Measurements from ENCODE around the gene CEP55.

- TF ChIP-seq, protein P1, sequence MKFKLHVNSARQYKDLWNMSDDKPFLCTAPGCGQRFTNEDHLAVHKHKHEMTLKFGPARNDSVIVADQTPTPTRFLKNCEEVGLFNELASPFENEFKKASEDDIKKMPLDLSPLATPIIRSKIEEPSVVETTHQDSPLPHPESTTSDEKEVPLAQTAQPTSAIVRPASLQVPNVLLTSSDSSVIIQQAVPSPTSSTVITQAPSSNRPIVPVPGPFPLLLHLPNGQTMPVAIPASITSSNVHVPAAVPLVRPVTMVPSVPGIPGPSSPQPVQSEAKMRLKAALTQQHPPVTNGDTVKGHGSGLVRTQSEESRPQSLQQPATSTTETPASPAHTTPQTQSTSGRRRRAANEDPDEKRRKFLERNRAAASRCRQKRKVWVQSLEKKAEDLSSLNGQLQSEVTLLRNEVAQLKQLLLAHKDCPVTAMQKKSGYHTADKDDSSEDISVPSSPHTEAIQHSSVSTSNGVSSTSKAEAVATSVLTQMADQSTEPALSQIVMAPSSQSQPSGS (CRISPR knock-in tag; IDR thresholded peaks at IDR 0.05; ENCODE audit: borderline replicate concordance, low read depth) = no peak
- TF ChIP-seq ZNF121 (CRISPR knock-in tag; IDR thresholded peaks at IDR 0.05) (no peak), SP1 (CRISPR knock-in tag; conservative IDR thresholded peaks at IDR 0.05) (no peak), ETV6 (CRISPR knock-in tag; IDR thresholded peaks at IDR 0.05) (no peak), JAZF1 (CRISPR knock-in tag; IDR thresholded peaks at IDR 0.05) (no peak), STAT6 (CRISPR knock-in tag; conservative IDR thresholded peaks at IDR 0.05; ENCODE audit: low read depth) (no peak), NFE2L1 (CRISPR knock-in tag; IDR thresholded peaks at IDR 0.05) (no peak), IRF1 (CRISPR knock-in tag; IDR thresholded peaks at IDR 0.05) (no peak), RORB (CRISPR knock-in tag; IDR thresholded peaks at IDR 0.05) (no peak)
- TF ChIP-seq, protein P2, sequence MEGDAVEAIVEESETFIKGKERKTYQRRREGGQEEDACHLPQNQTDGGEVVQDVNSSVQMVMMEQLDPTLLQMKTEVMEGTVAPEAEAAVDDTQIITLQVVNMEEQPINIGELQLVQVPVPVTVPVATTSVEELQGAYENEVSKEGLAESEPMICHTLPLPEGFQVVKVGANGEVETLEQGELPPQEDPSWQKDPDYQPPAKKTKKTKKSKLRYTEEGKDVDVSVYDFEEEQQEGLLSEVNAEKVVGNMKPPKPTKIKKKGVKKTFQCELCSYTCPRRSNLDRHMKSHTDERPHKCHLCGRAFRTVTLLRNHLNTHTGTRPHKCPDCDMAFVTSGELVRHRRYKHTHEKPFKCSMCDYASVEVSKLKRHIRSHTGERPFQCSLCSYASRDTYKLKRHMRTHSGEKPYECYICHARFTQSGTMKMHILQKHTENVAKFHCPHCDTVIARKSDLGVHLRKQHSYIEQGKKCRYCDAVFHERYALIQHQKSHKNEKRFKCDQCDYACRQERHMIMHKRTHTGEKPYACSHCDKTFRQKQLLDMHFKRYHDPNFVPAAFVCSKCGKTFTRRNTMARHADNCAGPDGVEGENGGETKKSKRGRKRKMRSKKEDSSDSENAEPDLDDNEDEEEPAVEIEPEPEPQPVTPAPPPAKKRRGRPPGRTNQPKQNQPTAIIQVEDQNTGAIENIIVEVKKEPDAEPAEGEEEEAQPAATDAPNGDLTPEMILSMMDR (IDR thresholded peaks at IDR 0.05) = no peak
Observed at GRCh38 chr10:93488956-93489528, 7.4 kb upstream of the CEP55 start.
